GM18951 (cell line): ENCODE data around the gene COX18.

Experiments used
- POLR2A ChIP-seq: IDR thresholded peaks from 4 replicates; pipeline ENCODE4 v1.6.1; 2011; ENCODE audit warnings: mild to moderate bottlenecking; ENCODE audit not compliant: insufficient read length, insufficient read depth; ENCODE audit errors: extremely low read depth
- in situ Hi-C: fragments of 300-500 bp; cut with MboI; formaldehyde crosslinking; loops from one replicate; pipeline ENCODE4 v1.12.0; 2022; ENCODE audit warnings: low sequenced_read_pairs, mixed read lengths, inconsistent platforms; ENCODE audit not compliant: unreplicated experiment

Gene COX18

GRCh38 chr4:73069338-73070073, at the start of gene COX18:
TSS of gene COX18 (minus strand) at chr4:73069716. CDS start at chr4:73069649, 67 bp downstream.
- in situ Hi-C loops: no loop called here

DNA sequence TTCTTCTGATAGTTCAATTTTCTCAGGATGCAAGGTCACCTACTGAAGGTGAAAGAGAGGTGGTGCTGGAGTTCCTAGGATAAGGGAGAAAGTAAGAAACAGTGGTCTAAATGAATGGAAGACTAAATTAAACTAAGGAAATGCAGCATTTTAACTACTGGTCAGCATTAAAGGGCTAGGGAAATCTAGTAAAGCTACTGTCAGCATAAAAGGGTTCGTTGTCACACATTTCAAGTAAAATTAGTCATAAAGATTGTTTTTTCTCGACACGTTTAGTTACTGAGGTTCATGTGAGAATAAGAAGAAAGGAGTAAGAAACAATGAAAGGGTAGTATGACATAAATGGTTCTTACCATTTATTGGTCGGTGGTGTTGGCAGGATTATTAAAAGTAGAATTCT, 40.0 kb upstream of the COX18 start:
- no peak for TF ChIP-seq POLR2A

More at GRCh38 chr4:73069338-73070073, at the start of gene COX18:
- TF ChIP-seq POLR2A: peak; percentile 98

DNA sequence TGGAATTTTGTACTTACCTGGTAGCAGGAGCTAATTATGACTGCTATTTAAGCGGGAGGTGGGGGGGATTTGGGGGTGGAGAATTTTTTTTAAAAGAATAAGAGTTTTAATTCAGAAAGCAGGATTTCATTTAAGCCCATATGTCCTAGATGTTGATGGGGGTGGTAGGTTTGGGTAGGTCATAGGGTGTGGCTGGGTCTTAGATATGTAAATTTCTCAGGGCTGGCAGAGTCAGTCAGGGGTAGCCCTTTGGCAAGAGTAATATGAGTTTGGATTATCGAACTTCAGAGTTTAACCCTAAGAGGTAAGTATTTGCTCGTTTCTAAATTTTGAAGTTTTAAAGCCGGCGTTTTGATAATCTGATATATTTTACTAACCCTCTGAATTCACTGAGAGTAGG, 35.2 kb upstream of the COX18 start:
- no peak for TF ChIP-seq POLR2A
- in situ Hi-C loops: no loop called here

More for the DNA sequence above, 40.0 kb upstream of the COX18 start:
- in situ Hi-C loops: no loop called here

GRCh38 chr4:73103799-73104503, 34.4 kb upstream of the COX18 start:
- no peak for TF ChIP-seq POLR2A
- in situ Hi-C loops: no loop called here

- TF ChIP-seq POLR2A: no peak
- in situ Hi-C loops: no loop called here
Observed at GRCh38 chr4:73099143-73099542, 29.6 kb upstream of the COX18 start.

DNA sequence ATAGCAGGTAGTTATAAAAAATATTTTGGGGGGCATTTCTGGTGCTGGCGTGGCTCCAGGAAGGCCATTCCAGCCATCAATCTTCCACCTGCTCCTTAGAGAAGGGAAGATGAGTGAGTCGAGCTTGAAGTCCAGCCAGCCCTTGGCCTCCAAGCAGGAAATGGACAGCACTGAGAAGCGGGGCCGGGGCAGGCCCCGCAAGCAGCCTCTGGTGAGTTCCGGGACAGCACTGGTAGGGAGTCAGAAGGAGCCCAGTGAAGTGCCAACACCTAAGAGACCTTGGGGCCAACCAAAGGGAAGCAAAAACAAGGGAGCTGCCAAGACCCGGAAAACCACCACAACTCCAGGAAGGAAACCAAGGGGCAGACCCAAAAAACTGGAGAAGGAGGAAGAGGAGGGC, 29.2 kb upstream of the COX18 start:
- in situ Hi-C loops: no loop called here
- TF ChIP-seq POLR2A: no peak

GRCh38 chr4:73098016-73098415, 28.5 kb upstream of the COX18 start:
- in situ Hi-C loops: no loop called here

DNA sequence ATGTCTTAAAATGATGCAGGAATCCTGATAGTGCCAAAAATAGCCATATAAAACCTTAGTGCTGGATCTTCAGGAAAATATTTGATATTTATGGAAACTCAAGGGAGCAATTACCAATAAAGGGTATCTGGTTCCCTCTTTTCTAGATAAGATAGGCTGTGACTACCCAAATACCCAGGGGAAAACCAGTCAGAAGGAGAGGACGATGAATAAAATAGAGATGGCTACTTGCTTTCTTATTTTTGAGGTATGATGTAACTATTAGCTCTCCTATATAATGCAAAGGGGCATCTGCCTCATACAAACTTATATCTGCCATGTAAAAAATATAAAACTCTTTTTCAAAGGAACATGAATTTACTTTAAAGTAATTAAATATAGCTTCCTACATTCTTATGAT, 23.4 kb upstream of the COX18 start:
- in situ Hi-C loops: no loop called here
- no peak for TF ChIP-seq POLR2A

More at GRCh38 chr4:73098016-73098415, 28.5 kb upstream of the COX18 start:
- no peak for TF ChIP-seq POLR2A

- in situ Hi-C loops: no loop called here
- TF ChIP-seq POLR2A: no peak
Observed at GRCh38 chr4:73090738-73091137, 21.2 kb upstream of the COX18 start.

DNA sequence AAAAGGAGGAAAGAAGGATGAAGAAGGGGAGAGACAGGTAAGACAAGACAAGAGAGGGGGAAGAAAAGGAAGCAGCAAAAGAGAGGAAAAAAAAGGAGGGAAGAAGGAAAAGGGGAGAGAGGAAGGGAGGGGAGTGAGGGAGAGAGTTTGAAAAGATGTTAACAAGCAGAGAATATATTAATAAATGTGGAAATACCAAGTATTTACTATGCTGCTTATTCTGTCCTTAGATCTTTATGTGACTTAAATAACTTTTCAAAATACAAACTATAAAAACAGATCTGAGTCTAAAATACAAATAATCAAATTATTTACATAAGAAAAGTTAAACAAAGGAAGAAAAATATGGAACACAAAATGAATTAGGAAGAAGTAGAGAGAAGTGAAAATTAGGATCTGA, 18.4 kb upstream of the COX18 start:
- TF ChIP-seq POLR2A: no peak
- in situ Hi-C loops: no loop called here

GRCh38 chr4:73086095-73086868, 16.8 kb upstream of the COX18 start:
- TF ChIP-seq POLR2A: no peak
- in situ Hi-C loops: no loop called here

GRCh38 chr4:73080789-73081188, 11.3 kb upstream of the COX18 start:
- in situ Hi-C loops: no loop called here
- TF ChIP-seq POLR2A: no peak

GRCh38 chr4:73075832-73076231, 6.3 kb upstream of the COX18 start:
- in situ Hi-C loops: no loop called here
- TF ChIP-seq POLR2A: no peak
